ENCODE results near the gene FOXL1.

DNA sequence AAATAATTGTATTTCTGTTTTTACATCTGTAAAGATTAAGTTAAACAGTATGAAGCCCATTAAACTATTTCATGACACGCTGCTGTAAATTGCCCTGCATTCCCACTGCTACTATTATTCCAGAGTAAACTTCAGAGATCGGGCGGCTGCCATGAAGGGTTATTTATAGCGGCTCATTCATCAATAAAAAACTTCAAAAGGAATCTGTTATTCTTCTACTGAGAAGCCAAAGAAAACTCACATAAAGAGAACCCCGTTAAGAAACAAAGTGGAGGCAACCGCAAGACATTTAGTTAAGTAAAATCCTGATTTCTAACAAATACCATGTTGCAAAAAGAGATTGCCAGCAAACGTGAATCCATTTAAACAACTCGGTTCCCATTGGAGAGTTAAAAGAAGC, 16.4 kb downstream of the FOXL1 start:
- TF ChIP-seq, protein P1, sequence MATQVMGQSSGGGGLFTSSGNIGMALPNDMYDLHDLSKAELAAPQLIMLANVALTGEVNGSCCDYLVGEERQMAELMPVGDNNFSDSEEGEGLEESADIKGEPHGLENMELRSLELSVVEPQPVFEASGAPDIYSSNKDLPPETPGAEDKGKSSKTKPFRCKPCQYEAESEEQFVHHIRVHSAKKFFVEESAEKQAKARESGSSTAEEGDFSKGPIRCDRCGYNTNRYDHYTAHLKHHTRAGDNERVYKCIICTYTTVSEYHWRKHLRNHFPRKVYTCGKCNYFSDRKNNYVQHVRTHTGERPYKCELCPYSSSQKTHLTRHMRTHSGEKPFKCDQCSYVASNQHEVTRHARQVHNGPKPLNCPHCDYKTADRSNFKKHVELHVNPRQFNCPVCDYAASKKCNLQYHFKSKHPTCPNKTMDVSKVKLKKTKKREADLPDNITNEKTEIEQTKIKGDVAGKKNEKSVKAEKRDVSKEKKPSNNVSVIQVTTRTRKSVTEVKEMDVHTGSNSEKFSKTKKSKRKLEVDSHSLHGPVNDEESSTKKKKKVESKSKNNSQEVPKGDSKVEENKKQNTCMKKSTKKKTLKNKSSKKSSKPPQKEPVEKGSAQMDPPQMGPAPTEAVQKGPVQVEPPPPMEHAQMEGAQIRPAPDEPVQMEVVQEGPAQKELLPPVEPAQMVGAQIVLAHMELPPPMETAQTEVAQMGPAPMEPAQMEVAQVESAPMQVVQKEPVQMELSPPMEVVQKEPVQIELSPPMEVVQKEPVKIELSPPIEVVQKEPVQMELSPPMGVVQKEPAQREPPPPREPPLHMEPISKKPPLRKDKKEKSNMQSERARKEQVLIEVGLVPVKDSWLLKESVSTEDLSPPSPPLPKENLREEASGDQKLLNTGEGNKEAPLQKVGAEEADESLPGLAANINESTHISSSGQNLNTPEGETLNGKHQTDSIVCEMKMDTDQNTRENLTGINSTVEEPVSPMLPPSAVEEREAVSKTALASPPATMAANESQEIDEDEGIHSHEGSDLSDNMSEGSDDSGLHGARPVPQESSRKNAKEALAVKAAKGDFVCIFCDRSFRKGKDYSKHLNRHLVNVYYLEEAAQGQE (IDR thresholded peaks at IDR 0.05; ENCODE audit: borderline replicate concordance), result no peak
- TF ChIP-seq, protein P1 (CRISPR knock-in tag; IDR thresholded peaks at IDR 0.05; ENCODE audit: low read depth), result no peak
- no peak for TF ChIP-seq NR2F6 (CRISPR knock-in tag; IDR thresholded peaks at IDR 0.05)
- no peak for TF ChIP-seq EZH2 (IDR thresholded peaks at IDR 0.05; ENCODE audit: borderline replicate concordance, low read depth, low read length)
- TF ChIP-seq BMI1 (IDR thresholded peaks at IDR 0.05; ENCODE audit: low read length), result no peak
- TF ChIP-seq, protein P2, sequence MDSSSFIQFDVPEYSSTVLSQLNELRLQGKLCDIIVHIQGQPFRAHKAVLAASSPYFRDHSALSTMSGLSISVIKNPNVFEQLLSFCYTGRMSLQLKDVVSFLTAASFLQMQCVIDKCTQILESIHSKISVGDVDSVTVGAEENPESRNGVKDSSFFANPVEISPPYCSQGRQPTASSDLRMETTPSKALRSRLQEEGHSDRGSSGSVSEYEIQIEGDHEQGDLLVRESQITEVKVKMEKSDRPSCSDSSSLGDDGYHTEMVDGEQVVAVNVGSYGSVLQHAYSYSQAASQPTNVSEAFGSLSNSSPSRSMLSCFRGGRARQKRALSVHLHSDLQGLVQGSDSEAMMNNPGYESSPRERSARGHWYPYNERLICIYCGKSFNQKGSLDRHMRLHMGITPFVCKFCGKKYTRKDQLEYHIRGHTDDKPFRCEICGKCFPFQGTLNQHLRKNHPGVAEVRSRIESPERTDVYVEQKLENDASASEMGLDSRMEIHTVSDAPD (CRISPR knock-in tag; IDR thresholded peaks at IDR 0.05), result no peak
- TF ChIP-seq SMC3 (conservative IDR thresholded peaks at IDR 0.05; ENCODE audit: insufficient read depth, low read depth, low read length), result no peak
- no peak for TF ChIP-seq NR2C2 (CRISPR knock-in tag; IDR thresholded peaks at IDR 0.05)
- TF ChIP-seq NR2C2 (tag; IDR thresholded peaks at IDR 0.05), result no peak

Measured in K562 (cell line).